ENCODE results near the gene FSTL3.
A peak's percentile ranks its signal among the peaks of the same experiment; 100 is the strongest.
"Not testable (repeated sequence)": the region's sequence is repeated elsewhere in the genome, so short reads cannot be mapped to it uniquely, and the experiment has no call there.

The FSTL3 gene

DNA sequence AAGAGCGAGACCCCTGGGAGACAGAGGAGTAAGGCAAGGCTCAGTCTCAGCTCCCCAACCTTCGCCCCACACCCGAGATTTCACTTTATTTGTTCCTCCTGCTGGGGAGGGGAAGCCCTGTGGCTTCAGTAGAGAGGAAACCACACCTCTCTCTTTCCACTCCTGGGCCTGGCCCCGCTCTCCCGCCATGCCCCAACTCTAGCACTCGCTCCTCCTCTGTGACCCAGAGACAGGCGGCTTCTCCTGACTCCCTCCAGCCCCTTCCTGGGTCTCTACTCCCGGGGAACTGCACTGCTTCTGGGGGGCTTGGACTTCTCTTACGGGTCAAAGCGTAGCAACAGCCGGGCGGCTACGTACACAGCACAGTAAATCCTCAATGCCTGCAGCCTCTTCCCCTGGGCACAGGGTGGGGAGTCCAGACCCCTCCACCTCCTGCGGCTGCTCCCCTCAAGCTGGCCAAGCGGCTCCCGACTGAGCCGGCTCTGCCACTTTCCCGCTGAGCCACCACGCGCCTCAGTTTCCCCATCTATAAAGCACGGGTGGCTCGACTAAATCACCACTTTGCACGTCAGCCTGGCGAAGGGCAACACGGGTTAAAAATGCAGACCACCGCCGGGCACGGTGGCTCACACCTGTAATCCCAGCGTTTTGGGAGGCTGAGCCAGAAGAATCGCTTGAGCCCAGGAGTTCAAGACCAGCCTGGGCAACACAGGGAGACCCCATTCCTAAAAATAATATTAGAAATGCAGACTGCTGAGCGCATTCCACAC is 14.6 kb upstream of the FSTL3 start:
- DNase-seq, result no peak

DNA sequence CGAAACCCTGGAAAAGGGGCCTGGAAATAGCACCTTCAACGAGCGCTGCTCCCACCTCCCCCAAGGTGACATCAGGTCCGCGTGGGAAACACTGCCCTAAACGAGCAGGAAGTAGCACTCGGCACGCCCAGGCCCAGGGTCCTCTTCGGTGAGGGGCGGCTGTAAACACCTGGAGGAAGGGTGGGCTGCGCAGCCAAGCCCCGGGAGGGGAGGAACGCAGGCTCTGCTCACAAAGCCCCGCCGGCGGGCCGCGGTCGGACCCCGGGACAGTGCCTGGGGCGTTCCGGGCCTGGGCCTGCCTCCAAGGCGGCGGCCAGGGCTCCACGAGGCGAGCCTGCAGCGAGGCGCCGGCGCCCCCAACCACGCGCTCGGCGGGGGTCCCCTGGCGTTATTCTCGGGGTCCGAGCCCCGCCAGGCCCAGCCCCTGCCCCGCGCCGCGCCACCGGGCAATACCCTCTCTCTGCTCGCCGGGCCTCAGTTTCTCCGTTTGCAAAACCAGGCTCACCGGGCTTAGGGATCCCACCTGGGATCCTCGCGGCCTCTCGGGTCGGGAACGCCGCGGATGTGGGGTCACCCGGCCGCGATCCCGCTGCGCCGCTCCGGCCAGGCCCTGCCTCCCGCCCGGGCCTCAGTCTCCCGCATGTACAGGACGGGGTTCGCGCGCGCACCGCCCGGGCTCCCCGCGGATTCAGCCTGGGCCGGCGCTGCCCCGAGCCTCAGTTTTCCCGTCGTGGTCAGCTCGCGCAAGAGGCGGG is 13.8 kb upstream of the FSTL3 start:
- DNase-seq, result peak; percentile 47

DNA sequence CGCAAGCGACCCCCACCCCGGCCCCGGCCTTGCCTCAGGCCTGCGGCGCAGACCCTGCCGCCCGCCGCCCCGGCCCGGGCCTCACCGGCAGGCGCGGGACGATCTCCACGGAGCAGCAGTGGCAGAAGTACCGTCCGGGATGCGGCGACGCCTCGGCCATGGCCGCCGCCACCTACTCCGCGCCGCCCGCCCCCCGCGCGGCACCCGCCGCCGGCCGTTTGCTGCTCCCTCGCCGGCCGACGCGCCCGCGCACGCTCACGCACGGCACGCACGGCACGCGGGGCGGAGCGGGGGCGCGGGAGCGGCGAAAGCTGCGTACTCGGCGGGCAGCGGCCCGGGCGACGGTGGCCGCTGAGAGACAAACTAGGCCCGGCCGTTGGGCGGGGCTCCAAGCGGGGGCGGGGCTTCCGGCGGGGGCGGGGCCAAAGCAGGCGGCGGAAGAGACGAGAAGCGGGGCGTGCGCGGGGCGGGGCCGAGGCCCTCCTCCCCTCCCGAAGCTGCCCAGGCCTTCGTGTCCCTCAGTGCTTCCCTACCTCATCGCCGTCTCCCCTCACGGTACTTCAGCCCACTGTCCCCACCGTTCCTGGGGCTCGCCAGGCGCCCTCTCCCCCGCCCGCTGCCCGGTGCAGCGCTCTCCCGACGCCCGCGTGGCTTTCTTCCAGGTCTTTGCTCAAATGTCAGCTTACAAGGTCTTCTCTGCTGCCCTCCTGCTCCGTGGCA is 13.1 kb upstream of the FSTL3 start, which contains the start of gene RNF126:
RNF126 (minus strand) TSS at position 253 of the 720 bp plus-strand sequence; CDS start at position 160, 93 bp downstream.
- peak; percentile 86 for DNase-seq

DNA sequence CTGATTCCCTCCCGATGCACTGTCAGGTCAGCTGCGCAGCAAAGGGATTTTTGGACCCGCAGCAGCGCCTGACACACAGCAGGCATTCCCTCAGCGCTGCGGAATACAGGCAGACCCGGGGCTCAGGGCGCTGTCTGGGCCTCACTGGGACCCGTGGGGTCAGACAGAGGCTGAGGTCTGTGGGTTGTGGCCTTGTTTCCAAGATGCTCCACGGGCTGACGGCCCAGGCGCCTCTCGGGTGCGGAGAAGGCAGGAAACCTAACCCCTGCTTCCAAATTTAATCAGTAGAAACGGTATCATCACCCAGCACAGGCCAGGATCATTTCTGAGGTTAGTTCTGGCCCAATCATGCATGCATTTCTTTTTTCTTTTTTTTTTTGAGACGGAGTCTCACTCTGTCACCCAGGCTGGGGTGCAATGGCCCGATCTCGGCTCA is 12.5 kb upstream of the FSTL3 start:
- DNase-seq, result no peak

DNA sequence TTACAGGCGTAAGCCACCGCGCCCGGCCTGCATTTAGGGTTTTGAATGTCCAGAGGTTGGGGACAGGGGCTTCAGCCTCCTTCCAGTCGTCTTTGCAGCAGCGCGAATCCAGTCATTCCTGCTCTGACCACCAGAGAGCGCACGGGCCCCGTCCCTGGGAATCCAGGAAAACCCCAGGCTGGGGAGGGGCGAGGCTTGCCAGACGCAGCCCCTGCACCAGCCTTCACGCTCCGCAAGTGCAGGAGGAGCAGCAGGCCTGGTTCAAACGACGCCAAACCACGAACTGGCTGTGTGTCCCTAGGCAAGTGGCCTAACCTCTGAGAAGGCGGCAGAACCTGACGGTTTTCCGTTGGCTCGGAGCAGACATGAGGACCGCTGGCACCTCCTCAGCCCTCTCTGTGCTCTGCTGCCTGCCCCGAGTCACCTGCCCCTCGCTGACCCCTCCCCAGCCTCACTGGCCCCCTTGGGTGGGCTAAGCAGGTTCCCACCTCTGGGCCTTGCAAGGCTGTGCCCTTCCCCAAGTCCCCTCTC is 11.2 kb upstream of the FSTL3 start:
- DNase-seq, result peak; percentile 87

DNA sequence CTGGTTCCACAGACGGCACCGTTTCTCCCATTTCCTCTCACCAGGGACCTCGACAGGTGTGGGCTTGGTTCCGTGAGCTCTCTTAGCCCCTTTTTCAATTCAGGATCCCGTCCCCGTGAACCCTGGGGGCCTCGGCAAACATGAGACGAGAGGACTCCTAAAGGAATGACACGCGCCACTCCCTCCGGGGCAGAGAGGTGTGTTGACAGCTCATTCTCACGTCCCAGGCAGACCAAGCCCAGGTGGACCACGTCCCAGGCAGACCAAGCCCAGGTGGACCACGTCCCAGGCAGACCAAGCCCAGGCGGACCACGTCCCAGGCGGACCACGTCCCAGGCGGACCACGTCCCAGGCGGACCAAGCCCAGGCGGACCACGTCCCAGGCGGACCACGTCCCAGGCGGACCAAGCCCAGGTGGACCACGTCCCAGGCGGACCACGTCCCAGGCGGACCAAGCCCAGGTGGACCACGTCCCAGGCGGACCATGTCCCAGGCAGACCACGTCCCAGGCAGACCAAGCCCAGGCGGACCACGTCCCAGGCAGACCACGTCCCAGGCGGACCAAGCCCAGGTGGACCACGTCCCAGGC is 9.1 kb upstream of the FSTL3 start:
- not testable (repeated sequence) for DNase-seq

DNA sequence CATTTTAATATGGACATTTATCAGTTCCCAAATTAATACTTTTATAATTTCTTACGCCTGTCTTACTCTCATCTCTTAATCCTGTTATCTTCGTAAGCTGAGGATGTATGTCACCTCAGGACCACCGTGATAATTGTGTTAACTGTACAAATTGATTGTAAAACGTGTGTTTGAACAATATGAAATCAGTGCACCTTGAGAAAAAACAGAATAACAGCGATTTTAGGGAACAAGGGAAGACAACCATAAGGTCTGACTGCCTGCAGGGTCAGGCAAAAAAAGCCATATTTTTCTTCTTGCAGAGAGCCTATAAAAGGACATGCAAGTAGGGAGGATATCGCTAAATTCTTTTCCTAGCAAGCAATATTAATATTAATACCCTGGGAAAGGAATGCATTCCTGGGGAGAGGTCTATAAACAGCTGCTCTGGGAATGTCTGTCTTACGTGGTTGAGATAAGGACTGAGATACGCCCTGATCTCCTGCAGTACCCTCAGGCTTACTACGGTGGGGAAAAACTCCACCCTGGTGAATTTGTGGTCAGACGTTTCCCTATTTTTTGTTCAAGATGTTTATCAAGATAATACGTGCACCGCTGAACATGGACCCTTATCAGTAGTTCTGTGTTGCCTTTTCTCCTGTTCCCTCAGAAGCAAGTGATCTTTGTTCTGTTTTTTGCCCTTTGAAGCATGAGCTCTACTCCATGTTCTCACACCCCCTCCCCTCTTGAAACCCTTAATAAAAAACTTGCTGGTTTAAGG is 7.3 kb upstream of the FSTL3 start:
- DNase-seq, result not testable (repeated sequence)

DNA sequence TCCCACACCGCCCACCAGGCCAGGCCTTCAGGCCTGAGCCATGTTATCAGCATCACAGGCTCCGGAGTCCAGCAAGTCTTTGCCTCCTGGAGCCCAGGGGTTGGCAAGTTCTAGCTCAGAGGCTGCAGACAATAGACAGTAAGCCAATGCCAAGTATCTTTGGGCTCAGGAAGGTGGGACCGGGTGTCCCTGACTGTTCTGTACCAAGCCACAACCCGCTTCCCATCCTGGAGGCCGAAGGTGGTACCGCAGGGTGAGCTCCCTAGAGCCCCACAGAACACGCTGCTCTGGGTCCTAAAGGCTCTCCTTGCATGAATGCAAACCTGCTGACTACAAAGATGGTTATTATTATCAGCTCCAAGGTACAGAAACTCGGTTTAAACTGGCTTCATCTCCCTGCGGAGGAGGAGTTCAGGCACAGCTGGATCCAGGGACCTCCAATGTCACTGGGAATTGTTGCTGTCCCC is 5.5 kb upstream of the FSTL3 start:
- no peak for DNase-seq

DNA sequence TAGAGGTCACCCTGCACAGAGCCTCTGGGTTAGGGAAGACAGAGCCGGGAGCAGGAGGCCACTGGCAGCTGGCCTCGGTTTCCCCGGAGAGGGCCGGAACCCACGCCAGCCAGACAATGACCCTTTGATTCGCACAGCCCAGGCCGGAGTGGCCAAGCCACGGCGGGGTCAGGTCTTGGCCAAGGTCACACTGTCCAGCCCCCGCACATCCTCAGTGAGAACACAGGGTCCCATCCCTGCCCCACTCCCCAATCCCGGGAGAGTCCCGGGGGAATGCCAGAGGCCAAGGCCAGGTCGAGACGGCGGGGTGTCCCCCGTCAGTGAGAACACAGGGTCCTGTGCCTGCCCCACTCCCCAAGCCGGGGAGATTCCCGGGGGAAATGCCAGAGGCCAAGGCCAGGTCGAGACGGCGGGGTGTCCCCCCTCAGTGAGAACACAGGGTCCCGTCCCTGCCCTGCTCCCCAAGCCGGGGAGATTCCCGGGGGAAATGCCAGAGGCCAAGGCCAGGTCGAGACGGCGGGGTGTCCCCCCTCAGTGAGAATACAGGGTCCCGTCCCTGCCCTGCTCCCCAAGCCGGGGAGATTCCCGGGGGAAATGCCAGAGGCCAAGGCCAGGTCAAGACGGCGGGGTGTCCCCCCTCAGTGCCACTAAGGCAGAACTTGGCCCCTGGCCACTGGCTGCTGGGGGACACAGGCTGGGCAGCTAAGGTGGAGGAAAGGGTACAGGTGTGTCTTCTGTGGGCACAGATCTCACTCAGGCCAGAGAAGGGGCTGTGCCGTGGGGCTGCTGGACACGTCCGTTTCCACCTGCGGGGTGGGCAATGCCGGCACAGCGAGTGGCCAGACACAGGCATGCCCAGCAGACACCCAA is 1.7 kb upstream of the FSTL3 start:
- no peak for DNase-seq

DNA sequence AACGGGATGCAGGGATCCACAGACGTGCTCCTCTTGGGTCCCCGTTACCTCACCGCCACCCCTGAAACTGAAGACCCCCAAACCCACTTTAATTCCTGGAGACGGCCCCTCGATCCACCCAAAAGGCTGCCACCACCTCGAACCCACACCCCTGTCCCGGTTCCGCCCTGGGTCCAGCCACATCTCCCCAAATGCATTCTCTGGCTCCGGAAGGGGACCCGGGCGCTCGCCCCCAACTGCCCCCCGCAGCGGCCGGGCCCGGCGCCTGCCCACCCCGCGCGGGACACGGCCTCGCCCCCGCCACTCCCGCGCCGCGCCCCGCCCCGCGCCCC is 219 bp upstream of the FSTL3 start:
- no peak for DNase-seq

DNA sequence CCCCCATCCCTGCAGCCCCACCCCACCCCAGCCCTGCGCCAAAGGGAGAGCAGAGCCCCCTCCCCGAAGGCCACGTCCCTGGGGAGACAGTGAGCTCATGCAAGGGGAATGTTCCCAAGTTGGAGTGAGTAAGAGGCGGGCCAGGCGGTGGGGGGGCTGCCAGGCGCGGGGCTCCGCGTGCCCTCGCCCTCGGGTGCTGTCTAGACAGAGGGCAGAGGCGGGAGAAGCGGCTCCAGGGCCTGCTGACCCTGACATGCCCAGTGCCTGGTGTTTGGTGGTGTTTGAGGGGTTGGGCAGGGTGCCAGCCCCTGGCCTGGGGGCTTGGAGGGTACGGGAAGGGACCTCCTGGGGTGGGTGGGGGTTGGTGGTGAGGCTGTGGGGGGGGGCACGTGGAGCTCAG is 1.0 kb downstream of the FSTL3 start:
- no peak for DNase-seq

DNA sequence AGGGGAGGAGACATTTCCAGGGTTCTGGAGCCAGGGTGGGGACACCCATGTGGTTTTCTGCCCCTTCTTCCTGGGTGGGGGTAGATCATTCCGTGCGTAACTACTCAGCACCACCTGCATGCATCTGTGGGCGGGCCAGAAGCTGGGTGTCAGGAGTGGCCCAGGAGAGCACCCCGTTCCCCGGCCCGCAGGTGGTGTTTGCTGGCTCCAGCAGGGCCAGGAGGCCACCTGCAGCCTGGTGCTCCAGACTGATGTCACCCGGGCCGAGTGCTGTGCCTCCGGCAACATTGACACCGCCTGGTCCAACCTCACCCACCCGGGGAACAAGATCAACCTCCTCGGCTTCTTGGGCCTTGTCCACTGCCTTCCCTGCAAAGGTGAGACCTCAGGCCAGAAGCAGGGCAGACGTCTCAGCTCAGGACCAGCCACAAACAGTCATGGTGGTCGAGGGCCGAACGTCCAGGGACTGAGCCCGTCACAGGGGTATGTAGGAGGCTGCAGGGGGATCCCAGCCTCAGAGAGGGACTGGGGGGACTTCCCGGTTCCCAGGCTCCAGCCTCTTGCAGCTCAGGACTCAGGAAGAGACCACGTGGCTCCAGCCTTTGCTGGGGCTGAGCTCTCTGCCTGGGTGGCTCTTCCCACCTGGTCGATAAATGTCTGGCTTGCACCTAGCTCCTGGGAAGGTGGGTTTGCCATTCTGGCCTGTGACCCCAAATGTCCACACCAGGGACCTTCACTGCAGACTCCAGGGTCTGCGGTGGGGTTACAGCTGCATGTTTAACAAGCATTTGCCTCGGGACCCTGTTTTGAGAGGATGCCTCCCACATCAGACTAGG is 1.6 kb downstream of the FSTL3 start:
- no peak for DNase-seq

DNA sequence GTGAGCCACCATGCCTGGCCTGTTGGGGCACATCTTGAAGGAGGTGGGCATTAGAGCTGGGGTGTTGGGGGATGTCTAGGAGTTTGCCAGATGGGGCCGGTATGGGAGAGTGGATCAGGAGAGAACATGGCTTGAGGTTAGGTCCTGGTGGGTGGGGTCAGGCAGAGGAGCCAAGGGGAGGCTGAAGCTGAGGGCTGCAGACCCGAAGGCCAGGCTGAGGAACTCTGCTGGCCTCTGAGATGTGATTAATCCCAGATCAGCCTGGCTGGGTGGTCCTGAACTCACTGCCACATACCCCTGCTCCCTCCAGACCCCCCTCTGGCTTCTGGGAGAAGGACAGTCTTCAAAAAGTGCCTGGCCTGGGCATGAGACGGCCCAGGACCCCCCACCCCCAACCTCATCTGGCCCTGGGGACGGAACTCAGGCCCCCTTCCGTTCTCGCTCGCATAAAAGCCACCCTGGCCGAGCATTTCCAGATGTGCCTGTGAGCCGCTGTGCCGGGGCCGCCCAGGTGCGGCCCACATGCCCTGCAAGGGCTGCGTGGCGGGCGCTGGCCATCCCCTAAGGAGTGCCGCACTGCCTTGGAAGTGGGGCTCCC is 2.7 kb downstream of the FSTL3 start:
- no peak for DNase-seq

DNA sequence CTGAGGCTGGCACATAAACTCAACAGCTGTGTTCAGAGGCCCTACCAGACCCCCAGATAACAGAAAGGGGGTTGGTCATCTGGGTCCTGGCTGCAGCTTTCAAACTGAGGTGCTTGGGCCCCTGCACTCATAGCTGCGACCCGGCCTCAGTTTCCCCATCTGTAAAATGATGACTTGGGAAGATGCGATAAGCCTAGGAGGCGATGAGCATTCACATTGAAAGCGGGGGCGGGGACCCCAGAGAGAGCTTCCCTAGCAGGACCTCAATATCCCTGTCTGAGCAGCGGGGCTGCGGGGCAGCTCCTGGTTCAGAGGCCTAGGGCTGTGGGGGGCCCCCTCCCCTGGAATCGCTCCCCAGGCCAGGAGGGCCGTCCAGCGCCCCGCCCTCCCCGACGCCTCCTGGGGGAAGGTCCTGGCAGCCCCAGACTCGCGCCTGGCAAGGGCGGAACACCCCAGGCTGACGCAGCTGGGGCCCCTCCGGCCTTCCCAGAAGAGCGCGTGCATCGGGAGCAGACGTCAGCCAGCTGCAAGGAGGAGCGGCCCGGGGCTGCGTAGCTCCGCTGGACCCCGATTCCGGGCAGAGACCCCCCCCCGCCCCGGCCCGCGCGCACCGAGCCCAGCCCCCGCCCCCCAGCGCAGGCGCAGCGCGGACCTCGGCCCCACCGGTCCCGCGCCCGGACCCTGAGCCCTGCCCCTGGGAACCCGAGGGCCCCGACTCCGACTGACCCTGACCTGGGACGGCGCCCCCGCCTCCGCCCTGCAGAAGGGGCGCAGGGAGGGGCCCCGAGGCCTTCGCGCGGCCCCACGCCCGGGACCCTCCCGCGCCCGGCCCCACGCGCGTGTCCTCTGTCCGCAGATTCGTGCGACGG is 3.5 kb downstream of the FSTL3 start:
- DNase-seq, result no peak

DNA sequence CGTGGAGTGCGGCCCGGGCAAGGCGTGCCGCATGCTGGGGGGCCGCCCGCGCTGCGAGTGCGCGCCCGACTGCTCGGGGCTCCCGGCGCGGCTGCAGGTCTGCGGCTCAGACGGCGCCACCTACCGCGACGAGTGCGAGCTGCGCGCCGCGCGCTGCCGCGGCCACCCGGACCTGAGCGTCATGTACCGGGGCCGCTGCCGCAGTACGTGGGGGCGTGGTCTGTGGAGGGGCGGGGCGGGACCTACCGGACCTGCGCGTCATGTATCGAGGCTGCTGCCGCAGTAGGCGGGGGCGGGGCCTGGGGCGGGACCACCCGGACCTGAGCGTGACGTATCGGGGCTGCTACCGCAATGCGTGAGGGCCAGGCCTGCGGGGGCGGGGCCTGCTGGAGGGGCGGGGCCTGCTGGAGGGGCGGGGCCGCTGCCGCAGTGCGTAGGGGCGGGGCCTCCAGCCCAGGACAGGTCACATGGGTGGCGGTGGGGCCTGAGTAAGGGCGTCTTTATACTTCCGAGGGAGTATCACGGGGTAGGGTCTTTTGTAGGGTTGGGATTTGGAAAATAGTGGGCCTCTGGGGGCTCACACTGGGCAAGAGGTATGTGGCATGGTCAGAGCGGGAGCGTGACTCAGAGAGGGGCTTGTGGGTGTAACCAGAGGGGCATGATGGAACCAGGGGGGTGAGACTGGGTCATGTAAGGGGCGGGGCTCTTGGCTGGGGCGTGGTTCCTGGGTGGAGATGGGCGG is 4.3 kb downstream of the FSTL3 start:
- peak; percentile 96 for DNase-seq

DNA sequence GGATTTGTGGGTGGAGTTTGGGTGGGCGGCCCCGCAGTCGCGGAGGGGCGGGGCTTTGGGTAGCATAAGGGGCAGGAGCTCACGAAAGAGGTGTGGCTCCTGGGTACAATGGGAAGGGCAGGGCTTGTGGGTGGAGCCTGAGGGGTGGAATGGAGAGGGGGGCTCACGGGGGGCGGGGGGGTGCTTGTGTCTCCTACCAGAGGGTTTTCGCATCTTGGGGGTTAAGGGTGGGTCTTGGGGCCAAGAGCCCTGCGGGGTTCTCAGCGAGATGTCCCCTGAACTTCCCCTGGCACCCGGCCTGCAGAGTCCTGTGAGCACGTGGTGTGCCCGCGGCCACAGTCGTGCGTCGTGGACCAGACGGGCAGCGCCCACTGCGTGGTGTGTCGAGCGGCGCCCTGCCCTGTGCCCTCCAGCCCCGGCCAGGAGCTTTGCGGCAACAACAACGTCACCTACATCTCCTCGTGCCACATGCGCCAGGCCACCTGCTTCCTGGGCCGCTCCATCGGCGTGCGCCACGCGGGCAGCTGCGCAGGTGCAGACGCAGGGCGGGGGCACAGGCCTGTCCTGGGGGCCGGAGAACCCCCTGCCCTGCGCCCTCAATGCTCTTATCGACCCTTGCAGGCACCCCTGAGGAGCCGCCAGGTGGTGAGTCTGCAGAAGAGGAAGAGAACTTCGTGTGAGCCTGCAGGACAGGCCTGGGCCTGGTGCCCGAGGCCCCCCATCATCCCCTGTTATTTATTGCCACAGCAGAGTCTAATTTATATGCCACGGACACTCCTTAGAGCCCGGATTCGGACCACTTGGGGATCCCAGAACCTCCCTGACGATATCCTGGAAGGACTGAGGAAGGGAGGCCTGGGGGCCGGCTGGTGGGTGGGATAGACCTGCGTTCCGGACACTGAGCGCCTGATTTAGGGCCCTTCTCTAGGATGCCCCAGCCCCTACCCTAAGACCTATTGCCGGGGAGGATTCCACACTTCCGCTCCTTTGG is 5.1 kb downstream of the FSTL3 start:
- DNase-seq, result no peak
